Chondrocyte (in vitro differentiated cells): ENCODE results near the gene PHLDB2. TPM values are rescaled to one million over a fixed set of nuclear protein-coding genes. Genes with fewer than 3 reads are reported as not detected.
A peak's percentile ranks its signal among the peaks of the same experiment; 100 is the strongest.

Source experiments
- DNase-seq: peaks from one replicate; pipeline ENCODE4 v3.0.0; 2021; ENCODE audit warnings: mixed read lengths, low spot score
- H3K27ac Mint-ChIP-seq: one replicate; pipeline ENCODE4 v1.8.0; 2021; ENCODE audit warnings: mild to moderate bottlenecking, moderate library complexity, mixed read lengths; ENCODE audit not compliant: unreplicated experiment
- H3K27me3 Mint-ChIP-seq: 2 replicates; pipeline ENCODE4 v1.8.0; 2021; ENCODE audit warnings: low read depth, mixed read lengths
- H3K36me3 Mint-ChIP-seq: 2 replicates; pipeline ENCODE4 v1.8.0; 2021; ENCODE audit warnings: low read depth, mixed read lengths
- H3K4me1 Mint-ChIP-seq: 2 replicates; pipeline ENCODE4 v1.8.0; 2021; ENCODE audit warnings: low read depth, mild to moderate bottlenecking, mixed read lengths
- H3K4me3 Mint-ChIP-seq: one replicate; pipeline ENCODE4 v1.8.0; 2021; ENCODE audit warnings: mild to moderate bottlenecking, moderate library complexity, mixed read lengths; ENCODE audit not compliant: unreplicated experiment
- H3K9me3 Mint-ChIP-seq: 2 replicates; pipeline ENCODE4 v1.8.0; 2021; ENCODE audit warnings: low read depth, mixed read lengths
- long read RNA-seq: library from polyadenylated mRNA; stranded (forward); transcript quantifications from one replicate; pipeline ENCODE4 v2.0.0, GENCODE V29; 2021
- total RNA-seq: library from RNA; stranded (reverse); gene quantifications from 3 replicates; pipeline ENCODE4 v1.2.1, GENCODE V29; 2021
- TF ChIP-seq, protein P1 (sequence below): fragments of 200-600 bp; sonication (generic); IDR thresholded peaks from 2 replicates; pipeline ENCODE4 v1.5.0; 2021; ENCODE audit warnings: antibody characterized with exemption, mild to moderate bottlenecking, moderate library complexity

PHLDB2 gene
- total RNA-seq: 70.3 to 138 TPM (median 133 TPM) in 3 replicates
- long read RNA-seq, full-length matches to known transcripts: 34 of 155 reads
- long read RNA-seq, partial matches to known transcripts: 18 of 155 reads
- long read RNA-seq, other reads (novel, unspliced or antisense): 103 of 155 reads

DNA sequence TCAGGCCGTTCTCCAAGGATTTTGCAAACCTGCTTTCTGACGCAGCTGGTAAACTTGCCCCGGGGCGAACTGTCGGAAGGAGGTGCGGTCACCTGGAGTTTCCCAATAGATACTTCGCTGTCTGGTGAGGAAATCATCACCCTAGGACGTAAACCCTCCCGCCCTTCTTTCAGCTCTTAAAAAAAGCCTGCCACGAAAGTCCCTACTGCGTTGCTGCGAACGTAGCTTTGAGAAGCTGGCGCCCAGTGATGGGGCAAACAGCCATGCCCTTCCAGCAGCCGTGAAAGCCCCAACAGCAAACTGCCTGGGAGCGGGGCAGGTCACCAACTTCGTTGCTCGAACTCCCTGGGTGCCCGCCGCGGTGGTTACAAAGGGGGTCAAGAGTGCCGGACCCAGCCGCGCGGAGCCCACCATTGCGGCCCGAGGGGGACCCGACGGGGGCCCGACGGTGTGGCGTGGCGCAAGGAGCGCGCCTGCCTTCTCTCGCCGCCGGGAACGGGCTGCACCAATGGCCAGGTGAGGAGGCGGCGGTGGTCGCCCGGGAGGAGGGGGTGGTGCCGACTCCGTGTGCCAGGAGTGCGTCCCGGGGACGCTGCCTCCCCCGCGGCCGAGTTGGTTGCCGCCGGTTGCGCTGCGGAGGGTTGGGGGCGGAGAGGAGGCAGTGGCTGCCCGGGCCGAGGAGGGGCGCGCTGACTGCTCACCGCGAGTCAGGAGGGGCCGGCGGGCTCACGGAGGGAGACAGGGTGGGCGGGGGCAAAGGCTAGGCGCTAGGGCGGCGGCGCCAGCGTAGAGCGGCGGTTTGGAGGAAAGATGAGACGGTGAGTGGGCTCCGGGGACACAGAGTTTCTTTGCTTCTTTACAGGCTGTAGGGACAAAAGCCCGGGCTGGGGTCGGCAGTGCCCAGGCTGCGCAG, at the start of gene PHLDB2:
Gene PHLDB2, plus strand, starts transcription at position 205 of the 913 bp plus-strand sequence. CDS start 24,813 bp downstream, outside the sequence.
- peaks cover 4% of the 10 kb centered on the region for H3K36me3 Mint-ChIP-seq

DNA sequence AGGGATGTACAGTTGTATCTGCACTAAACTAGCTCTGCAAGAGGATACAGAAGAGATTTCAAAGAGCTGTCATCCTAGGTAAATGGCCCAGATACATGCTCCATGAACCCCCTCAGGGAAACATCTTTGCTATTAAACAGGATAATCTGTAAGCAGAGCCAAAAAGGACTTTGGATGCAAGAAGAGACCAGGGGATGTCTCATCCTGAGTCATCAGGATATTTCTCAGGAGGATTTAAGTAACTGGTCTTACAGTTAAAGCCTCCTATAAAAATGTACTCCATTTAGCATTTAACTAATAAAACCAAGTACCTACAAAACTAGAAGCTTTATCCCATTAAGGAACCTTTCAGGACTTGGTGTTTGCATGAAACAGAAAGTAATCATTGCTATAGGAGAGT, 48.2 kb upstream of the PHLDB2 start:
- Mint-ChIP-seq H3K27ac (peak overlapping the region; percentile 64), H3K4me1 (peaks cover 64% of the 10 kb centered on the region), H3K27me3 (no peaks in the 10 kb centered on the region), H3K4me3 (no peak overlapping the region), H3K9me3 (peaks cover 4% of the 10 kb centered on the region), H3K36me3 (peaks cover 1% of the 10 kb centered on the region)
- TF ChIP-seq, protein P1, sequence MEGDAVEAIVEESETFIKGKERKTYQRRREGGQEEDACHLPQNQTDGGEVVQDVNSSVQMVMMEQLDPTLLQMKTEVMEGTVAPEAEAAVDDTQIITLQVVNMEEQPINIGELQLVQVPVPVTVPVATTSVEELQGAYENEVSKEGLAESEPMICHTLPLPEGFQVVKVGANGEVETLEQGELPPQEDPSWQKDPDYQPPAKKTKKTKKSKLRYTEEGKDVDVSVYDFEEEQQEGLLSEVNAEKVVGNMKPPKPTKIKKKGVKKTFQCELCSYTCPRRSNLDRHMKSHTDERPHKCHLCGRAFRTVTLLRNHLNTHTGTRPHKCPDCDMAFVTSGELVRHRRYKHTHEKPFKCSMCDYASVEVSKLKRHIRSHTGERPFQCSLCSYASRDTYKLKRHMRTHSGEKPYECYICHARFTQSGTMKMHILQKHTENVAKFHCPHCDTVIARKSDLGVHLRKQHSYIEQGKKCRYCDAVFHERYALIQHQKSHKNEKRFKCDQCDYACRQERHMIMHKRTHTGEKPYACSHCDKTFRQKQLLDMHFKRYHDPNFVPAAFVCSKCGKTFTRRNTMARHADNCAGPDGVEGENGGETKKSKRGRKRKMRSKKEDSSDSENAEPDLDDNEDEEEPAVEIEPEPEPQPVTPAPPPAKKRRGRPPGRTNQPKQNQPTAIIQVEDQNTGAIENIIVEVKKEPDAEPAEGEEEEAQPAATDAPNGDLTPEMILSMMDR: no peak
- no peak for DNase-seq

More for the DNA sequence above, at the start of gene PHLDB2:
- Mint-ChIP-seq H3K27ac (peak within 1 kb of the TSS; percentile 95), H3K4me3 (peak within 1 kb of the TSS; percentile 99), H3K27me3 (no peaks in the 10 kb centered on the region), H3K4me1 (peaks cover 52% of the 10 kb centered on the region), H3K9me3 (no peaks in the 10 kb centered on the region)
- TF ChIP-seq, protein P1: peak; percentile 21
- peak; percentile 95 for DNase-seq

DNA sequence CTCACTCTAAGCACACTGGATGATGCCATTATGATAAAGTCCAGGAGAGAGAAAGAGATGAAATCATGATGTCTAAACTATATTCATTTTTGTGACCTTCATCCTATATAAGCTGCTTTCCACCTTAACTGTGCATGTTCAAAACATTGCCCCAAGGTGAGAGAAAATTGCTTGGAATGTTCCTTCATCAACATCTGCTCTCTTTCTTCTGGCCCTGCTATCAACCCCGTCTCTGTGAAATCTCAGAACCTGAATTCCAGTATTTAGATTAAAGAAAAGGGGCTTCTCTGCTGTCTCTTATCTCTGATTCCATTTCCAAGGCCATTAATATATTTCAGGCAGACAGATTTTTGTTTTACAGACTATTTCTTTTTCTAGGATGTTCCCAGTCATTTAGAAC, 47.3 kb upstream of the PHLDB2 start:
- TF ChIP-seq, protein P1: no peak
- H3K27me3 Mint-ChIP-seq: no peaks in the 10 kb centered on the region
- peaks cover 4% of the 10 kb centered on the region for H3K9me3 Mint-ChIP-seq
- H3K4me1 Mint-ChIP-seq: peaks cover 63% of the 10 kb centered on the region
- peak overlapping the region; percentile 60 for H3K27ac Mint-ChIP-seq
- DNase-seq: no peak
- H3K4me3 Mint-ChIP-seq: no peak overlapping the region
- H3K36me3 Mint-ChIP-seq: peaks cover 1% of the 10 kb centered on the region

DNA sequence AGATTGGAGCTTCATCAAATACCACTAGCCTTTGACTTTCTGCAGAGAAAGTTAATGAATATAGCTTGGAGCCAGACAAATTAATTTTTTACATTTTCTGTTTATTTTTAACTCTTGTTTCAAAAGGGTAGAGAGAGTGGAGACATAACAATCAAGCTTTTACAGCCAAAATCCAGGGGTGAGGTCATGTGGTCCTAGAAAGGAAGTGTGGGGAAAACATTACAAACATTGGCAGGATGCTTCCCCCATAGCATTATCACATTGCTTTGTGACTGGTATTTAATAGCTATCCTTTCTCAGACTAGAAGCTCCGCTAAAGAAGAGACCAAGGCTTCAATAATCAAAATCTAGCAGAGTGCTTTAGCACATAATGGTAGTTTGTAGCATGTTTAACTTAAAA, 46.4 kb upstream of the PHLDB2 start:
- TF ChIP-seq, protein P1: no peak
- no peaks in the 10 kb centered on the region for H3K27me3 Mint-ChIP-seq
- no peak overlapping the region for H3K4me3 Mint-ChIP-seq
- peaks cover 1% of the 10 kb centered on the region for H3K36me3 Mint-ChIP-seq
- peaks cover 4% of the 10 kb centered on the region for H3K9me3 Mint-ChIP-seq
- peak overlapping the region; percentile 46 for H3K27ac Mint-ChIP-seq
- DNase-seq: no peak
- H3K4me1 Mint-ChIP-seq: peaks cover 56% of the 10 kb centered on the region

DNA sequence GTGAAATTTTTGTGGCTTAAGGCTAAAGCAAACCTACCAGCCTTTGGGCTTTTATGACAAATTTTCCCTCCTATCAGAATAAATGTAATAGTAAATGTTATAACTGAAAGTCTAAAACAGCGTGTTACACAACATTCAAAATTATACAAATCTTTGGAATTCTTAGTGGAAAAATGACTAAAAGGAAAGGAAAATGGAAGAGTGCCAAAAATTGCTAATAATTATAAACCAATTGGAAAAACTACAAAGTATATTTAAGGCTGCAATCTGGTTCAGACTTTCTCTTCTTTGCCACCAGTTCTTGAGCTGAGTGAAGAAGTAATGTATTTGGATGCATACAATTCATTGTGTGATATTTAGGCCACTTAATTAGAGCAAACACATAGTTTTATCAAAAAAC, 45.6 kb upstream of the PHLDB2 start:
- no peak for DNase-seq
- peaks cover 1% of the 10 kb centered on the region for H3K36me3 Mint-ChIP-seq
- peaks cover 49% of the 10 kb centered on the region for H3K4me1 Mint-ChIP-seq
- TF ChIP-seq, protein P1: no peak
- no peaks in the 10 kb centered on the region for H3K27me3 Mint-ChIP-seq
- peaks cover 4% of the 10 kb centered on the region for H3K9me3 Mint-ChIP-seq
- H3K4me3 Mint-ChIP-seq: no peak overlapping the region
- no peak overlapping the region for H3K27ac Mint-ChIP-seq
